Measurements from ENCODE around the gene GADD45A.

The GADD45A gene

GRCh38 chr1:67650061-67650460 lies 34.9 kb upstream of the GADD45A start:
- Histone ChIP-seq H3K27ac (ENCODE audit: extremely low read depth, low read depth, low read length) (no peak overlapping the region), H3K9me3 (ENCODE audit: control insufficient read depth, insufficient read depth, low read depth, low read length) (no peaks in the 10 kb centered on the region), H3K4me1 (ENCODE audit: control insufficient read depth, insufficient read depth, low read length) (peaks cover 8% of the 10 kb centered on the region; the same call in 1 of the 2 replicates), H3K36me3 (ENCODE audit: control insufficient read depth in 2 of 2, insufficient read depth in 1 of 2, low read length in 2 of 2) (no peaks in the 10 kb centered on the region), H3K4me3 (ENCODE audit: low read depth, low read length) (no peak overlapping the region)
- ChIA-PET CTCF (no interaction called here), POLR2A (interaction anchor here (5.6 kb wide), 1 partner anchor 35 kb away, joined by 33 read pairs; the partner anchor contains the start of gene GADD45A)
- no peak for TF ChIP-seq ZNF155 (tag by site-specific recombination; IDR thresholded peaks at IDR 0.05)
- no peak for TF ChIP-seq ZNF660 (tag by site-specific recombination; IDR thresholded peaks at IDR 0.05)
- TF ChIP-seq SCRT2 (tag by site-specific recombination; IDR thresholded peaks at IDR 0.05): no peak
- TF ChIP-seq ZNF426 (tag by site-specific recombination; IDR thresholded peaks at IDR 0.05): no peak
- no peak for TF ChIP-seq ZNF776 (tag by site-specific recombination; IDR thresholded peaks at IDR 0.05; ENCODE audit: borderline replicate concordance)
- TF ChIP-seq ZNF830 (tag by site-specific recombination; IDR thresholded peaks at IDR 0.05; ENCODE audit: low read depth): no peak
- TF ChIP-seq EGR2 (tag by site-specific recombination; IDR thresholded peaks at IDR 0.05; ENCODE audit: low read depth): no peak
- no peak for TF ChIP-seq ZNF16 (tag by site-specific recombination; IDR thresholded peaks at IDR 0.05; ENCODE audit: low read depth)

- no peaks in the 10 kb centered on the region for H3K36me3 ChIP-seq (ENCODE audit: control insufficient read depth in 2 of 2, insufficient read depth in 1 of 2, low read length in 2 of 2)
- no peak overlapping the region for H3K27ac ChIP-seq (ENCODE audit: extremely low read depth, low read depth, low read length)
- ChIA-PET CTCF (interaction anchor here (0.5 to 0.7 kb wide), 3 partner anchors 60 to 760 kb away, joined by 4 to 5 read pairs (median 5); no protein-coding TSS in a partner anchor), POLR2A (no interaction called here)
- H3K4me1 ChIP-seq (ENCODE audit: control insufficient read depth, insufficient read depth, low read length): peaks cover 5% of the 10 kb centered on the region; the same call in 1 of the 2 replicates
- H3K4me3 ChIP-seq (ENCODE audit: low read depth, low read length): no peak overlapping the region
- H3K9me3 ChIP-seq (ENCODE audit: control insufficient read depth, insufficient read depth, low read depth, low read length): no peaks in the 10 kb centered on the region
- TF ChIP-seq ZNF362 (tag by site-specific recombination; IDR thresholded peaks at IDR 0.05): no peak
- no peak for TF ChIP-seq ZNF747 (tag by site-specific recombination; IDR thresholded peaks at IDR 0.05)
- no peak for TF ChIP-seq ZNF664 (tag by site-specific recombination; IDR thresholded peaks at IDR 0.05)
- TF ChIP-seq SCRT2 (tag by site-specific recombination; IDR thresholded peaks at IDR 0.05): no peak
- no peak for TF ChIP-seq PRDM10 (tag by site-specific recombination; IDR thresholded peaks at IDR 0.05)
- TF ChIP-seq ZNF140 (tag by site-specific recombination; IDR thresholded peaks at IDR 0.05): no peak
- no peak for TF ChIP-seq ZNF174 (tag by site-specific recombination; IDR thresholded peaks at IDR 0.05)
- no peak for TF ChIP-seq HOXA7 (CRISPR knock-in tag; IDR thresholded peaks at IDR 0.05; ENCODE audit: borderline replicate concordance)
- TF ChIP-seq KLF1 (tag by site-specific recombination; IDR thresholded peaks at IDR 0.05): no peak
- no peak for TF ChIP-seq ZNF239 (tag by site-specific recombination; IDR thresholded peaks at IDR 0.05)
- no peak for TF ChIP-seq ZNF221 (tag by site-specific recombination; IDR thresholded peaks at IDR 0.05; ENCODE audit: borderline replicate concordance)
- TF ChIP-seq ZNF704 (tag by site-specific recombination; IDR thresholded peaks at IDR 0.05): no peak
- no peak for TF ChIP-seq ZNF707 (tag by site-specific recombination; IDR thresholded peaks at IDR 0.05)
- no peak for TF ChIP-seq ZNF138 (tag by site-specific recombination; IDR thresholded peaks at IDR 0.05; ENCODE audit: borderline replicate concordance)
- TF ChIP-seq ZNF37A (tag by site-specific recombination; IDR thresholded peaks at IDR 0.05): no peak
- TF ChIP-seq ZNF175 (tag by site-specific recombination; IDR thresholded peaks at IDR 0.05): no peak
- TF ChIP-seq ZNF610 (tag by site-specific recombination; IDR thresholded peaks at IDR 0.05; ENCODE audit: borderline replicate concordance): no peak
- no peak for TF ChIP-seq GFI1B (tag by site-specific recombination; IDR thresholded peaks at IDR 0.05)
Observed at GRCh38 chr1:67651031-67651430, 34.0 kb upstream of the GADD45A start.
